Measurements from ENCODE around the gene CLBA1.

Gene CLBA1

GRCh38 chr14:104966981-104967385, 18.6 kb upstream of the CLBA1 start:
- TF ChIP-seq EZH2phosphoT487 (IDR thresholded peaks at IDR 0.05; ENCODE audit: low read depth) (no peak), CTCF (IDR thresholded peaks at IDR 0.05; ENCODE audit: low read depth, low read length) (no peak)
- no peak overlapping the region for H2AFZ ChIP-seq (ENCODE audit: low read depth, low read length)
- no peaks in the 10 kb centered on the region for H4K20me1 ChIP-seq (ENCODE audit: insufficient read depth, low read length)
- H3K36me3 ChIP-seq (replicated peaks; ENCODE audit: low read depth, low read length): no peaks in the 10 kb centered on the region
- no peak overlapping the region for H3K4me2 ChIP-seq (ENCODE audit: low read length)
- H3K27me3 ChIP-seq (ENCODE audit: low read depth, low read length): peaks cover 16% of the 10 kb centered on the region
- peaks cover 7% of the 10 kb centered on the region; the same call in 1 of the 2 replicates for H3K4me1 ChIP-seq (ENCODE audit: low read length)
- no peak overlapping the region for H3K4me3 ChIP-seq (ENCODE audit: low read length)
- H3K9ac ChIP-seq (ENCODE audit: low read length): no peak overlapping the region
- H3K79me2 ChIP-seq (ENCODE audit: low read length): no peaks in the 10 kb centered on the region
- no peaks in the 10 kb centered on the region for H3K9me3 ChIP-seq (ENCODE audit: insufficient read depth, low read length)
- H3K27ac ChIP-seq (ENCODE audit: low read length): no peak overlapping the region

GRCh38 chr14:104967386-104968152, 18.0 kb upstream of the CLBA1 start:
- Histone ChIP-seq H3K4me2 (ENCODE audit: low read length) (no peak overlapping the region), H3K36me3 (replicated peaks; ENCODE audit: low read depth, low read length) (no peaks in the 10 kb centered on the region), H2AFZ (ENCODE audit: low read depth, low read length) (no peak overlapping the region), H3K27ac (ENCODE audit: low read length) (no peak overlapping the region), H4K20me1 (ENCODE audit: insufficient read depth, low read length) (no peaks in the 10 kb centered on the region), H3K79me2 (ENCODE audit: low read length) (no peaks in the 10 kb centered on the region), H3K9ac (ENCODE audit: low read length) (no peak overlapping the region), H3K4me1 (ENCODE audit: low read length) (peaks cover 7% of the 10 kb centered on the region; the same call in 1 of the 2 replicates), H3K9me3 (ENCODE audit: insufficient read depth, low read length) (no peaks in the 10 kb centered on the region), H3K4me3 (ENCODE audit: low read length) (no peak overlapping the region), H3K27me3 (ENCODE audit: low read depth, low read length) (peaks cover 16% of the 10 kb centered on the region)
- no peak for TF ChIP-seq EZH2phosphoT487 (IDR thresholded peaks at IDR 0.05; ENCODE audit: low read depth)
- TF ChIP-seq CTCF (IDR thresholded peaks at IDR 0.05; ENCODE audit: low read depth, low read length): no peak

GRCh38 chr14:104968153-104968527, 17.4 kb upstream of the CLBA1 start:
- Histone ChIP-seq H3K27me3 (ENCODE audit: low read depth, low read length) (peaks cover 16% of the 10 kb centered on the region), H3K4me1 (ENCODE audit: low read length) (peaks cover 7% of the 10 kb centered on the region; the same call in 1 of the 2 replicates), H3K4me2 (ENCODE audit: low read length) (no peak overlapping the region), H3K36me3 (replicated peaks; ENCODE audit: low read depth, low read length) (no peaks in the 10 kb centered on the region), H3K4me3 (ENCODE audit: low read length) (no peak overlapping the region), H2AFZ (ENCODE audit: low read depth, low read length) (no peak overlapping the region), H3K27ac (ENCODE audit: low read length) (no peak overlapping the region), H3K9ac (ENCODE audit: low read length) (no peak overlapping the region), H4K20me1 (ENCODE audit: insufficient read depth, low read length) (no peaks in the 10 kb centered on the region), H3K79me2 (ENCODE audit: low read length) (no peaks in the 10 kb centered on the region), H3K9me3 (ENCODE audit: insufficient read depth, low read length) (no peaks in the 10 kb centered on the region)
- TF ChIP-seq CTCF (IDR thresholded peaks at IDR 0.05; ENCODE audit: low read depth, low read length): no peak
- TF ChIP-seq EZH2phosphoT487 (IDR thresholded peaks at IDR 0.05; ENCODE audit: low read depth): no peak

GRCh38 chr14:104968541-104969401, 16.8 kb upstream of the CLBA1 start:
- Histone ChIP-seq H3K4me1 (ENCODE audit: low read length) (peaks cover 7% of the 10 kb centered on the region; the same call in 1 of the 2 replicates), H3K4me2 (ENCODE audit: low read length) (no peak overlapping the region), H3K4me3 (ENCODE audit: low read length) (no peak overlapping the region)

More at GRCh38 chr14:104968541-104969401, 16.8 kb upstream of the CLBA1 start:
- no peak for TF ChIP-seq EZH2phosphoT487 (IDR thresholded peaks at IDR 0.05; ENCODE audit: low read depth)
- no peak for TF ChIP-seq CTCF (IDR thresholded peaks at IDR 0.05; ENCODE audit: low read depth, low read length)
- Histone ChIP-seq H3K27ac (ENCODE audit: low read length) (no peak overlapping the region), H3K9ac (ENCODE audit: low read length) (no peak overlapping the region), H4K20me1 (ENCODE audit: insufficient read depth, low read length) (no peaks in the 10 kb centered on the region), H3K79me2 (ENCODE audit: low read length) (no peaks in the 10 kb centered on the region), H3K36me3 (replicated peaks; ENCODE audit: low read depth, low read length) (no peaks in the 10 kb centered on the region), H2AFZ (ENCODE audit: low read depth, low read length) (no peak overlapping the region), H3K27me3 (ENCODE audit: low read depth, low read length) (peaks cover 16% of the 10 kb centered on the region), H3K9me3 (ENCODE audit: insufficient read depth, low read length) (no peaks in the 10 kb centered on the region)
